H9 (cell line): ENCODE results near the gene TAS2R46. TPM values are rescaled to one million over a fixed set of nuclear protein-coding genes. Genes with fewer than 3 reads are reported as not detected.
"Not testable (repeated sequence)": the region's sequence is repeated elsewhere in the genome, so short reads cannot be mapped to it uniquely, and the experiment has no call there.

Experiments
- DNase-seq: peaks from one replicate; pipeline ENCODE4 v3.0.0-alpha.2; 2017
- H2AFZ ChIP-seq: one replicate; pipeline ENCODE4 v1.6.1; 2013; ENCODE audit warnings: mild to moderate bottlenecking, low read length, control low read depth, moderate library complexity
- H2AK5ac ChIP-seq: 2 replicates; pipeline ENCODE4 v1.6.1; 2013; ENCODE audit warnings: low read length, control low read depth, mixed read lengths; ENCODE audit not compliant: insufficient read length
- H2BK120ac ChIP-seq: one replicate; pipeline ENCODE4 v1.6.1; 2013; ENCODE audit warnings: low read depth, mild to moderate bottlenecking, low read length, control low read depth, inconsistent platforms; ENCODE audit not compliant: poor library complexity, severe bottlenecking
- H2BK12ac ChIP-seq: 2 replicates; pipeline ENCODE4 v1.6.1; 2013; ENCODE audit warnings: low read length, control low read depth, mixed read lengths, low read depth; ENCODE audit not compliant: insufficient read length
- H2BK15ac ChIP-seq: 2 replicates; pipeline ENCODE4 v1.6.1; 2013; ENCODE audit warnings: low read depth, low read length, control low read depth
- H2BK20ac ChIP-seq: one replicate; pipeline ENCODE4 v1.6.1; 2013; ENCODE audit warnings: low read depth, mild to moderate bottlenecking, low read length, control low read depth, inconsistent platforms; ENCODE audit not compliant: poor library complexity, severe bottlenecking
- H2BK5ac ChIP-seq: 2 replicates; pipeline ENCODE4 v1.6.1; 2013; ENCODE audit warnings: low read length, control low read depth, mixed read lengths; ENCODE audit not compliant: insufficient read length
- H3K14ac ChIP-seq: 2 replicates; pipeline ENCODE4 v1.6.1; 2013; ENCODE audit warnings: low read length, control low read depth; ENCODE audit not compliant: insufficient read depth
- H3K18ac ChIP-seq: 2 replicates; pipeline ENCODE4 v1.6.1; 2013; ENCODE audit warnings: low read depth, mild to moderate bottlenecking, mixed read lengths, low read length, control low read depth; ENCODE audit not compliant: insufficient read length
- H3K23ac ChIP-seq: 2 replicates; pipeline ENCODE4 v1.6.1; 2013; ENCODE audit warnings: low read length, control low read depth, mixed read lengths, low read depth; ENCODE audit not compliant: insufficient read length
- H3K23me2 ChIP-seq: 2 replicates; pipeline ENCODE4 v1.6.1; 2013; ENCODE audit warnings: low read depth, mild to moderate bottlenecking, mixed read lengths, low read length, control low read depth; ENCODE audit not compliant: insufficient read length, poor library complexity, severe bottlenecking
- H3K27ac ChIP-seq: 2 replicates; pipeline ENCODE4 v1.5.1; 2013; ENCODE audit warnings: low read length, control low read depth, mixed read lengths, low read depth; ENCODE audit not compliant: insufficient read length
- H3K27me3 ChIP-seq: 2 replicates; pipeline ENCODE4 v1.6.1; 2013; ENCODE audit warnings: low read length, control low read depth, inconsistent platforms; ENCODE audit not compliant: insufficient read depth
- H3K4ac ChIP-seq: 2 replicates; pipeline ENCODE4 v1.6.1; 2013; ENCODE audit warnings: low read depth, mild to moderate bottlenecking, control low read depth, inconsistent platforms, low read length, moderate library complexity
- H3K4me1 ChIP-seq: 2 replicates; pipeline ENCODE4 v1.6.1; 2013; ENCODE audit warnings: low read length, control low read depth, inconsistent platforms; ENCODE audit not compliant: insufficient read depth
- H3K4me2 ChIP-seq: 2 replicates; pipeline ENCODE4 v1.6.1; 2013; ENCODE audit warnings: low read length, control low read depth, mixed read lengths; ENCODE audit not compliant: insufficient read length, insufficient read depth
- H3K56ac ChIP-seq: 2 replicates; pipeline ENCODE4 v1.6.1; 2013; ENCODE audit warnings: low read depth, mild to moderate bottlenecking, mixed read lengths, low read length, control low read depth; ENCODE audit not compliant: insufficient read length
- H3K79me1 ChIP-seq: 2 replicates; pipeline ENCODE4 v1.6.1; 2013; ENCODE audit warnings: low read depth, mild to moderate bottlenecking, moderate library complexity, low read length, control low read depth, inconsistent platforms; ENCODE audit not compliant: insufficient read depth, poor library complexity, severe bottlenecking
- H3K79me2 ChIP-seq: 2 replicates; pipeline ENCODE4 v1.6.1; 2013; ENCODE audit warnings: low read length, control low read depth, inconsistent platforms; ENCODE audit not compliant: insufficient read depth
- H3K9ac ChIP-seq: 2 replicates; pipeline ENCODE4 v1.6.1; 2013; ENCODE audit warnings: low read length, control low read depth, mixed read lengths; ENCODE audit not compliant: insufficient read length; ENCODE audit errors: extremely low read depth
- H3K9me3 ChIP-seq: one replicate; pipeline ENCODE4 v1.6.1; 2013; ENCODE audit warnings: low read depth, low read length, inconsistent platforms; ENCODE audit not compliant: control insufficient read depth
- H3T11ph ChIP-seq: one replicate; pipeline ENCODE4 v1.6.1; 2013; ENCODE audit warnings: mild to moderate bottlenecking, low read length, control low read depth, inconsistent platforms
- H4K20me1 ChIP-seq: one replicate; pipeline ENCODE4 v1.6.1; 2013; ENCODE audit not compliant: control insufficient read depth, insufficient read length, insufficient read depth
- H4K5ac ChIP-seq: 2 replicates; pipeline ENCODE4 v1.6.1; 2013; ENCODE audit warnings: low read depth, mild to moderate bottlenecking, mixed read lengths, low read length, control low read depth; ENCODE audit not compliant: insufficient read length
- H4K8ac ChIP-seq: replicated peaks from 2 replicates; pipeline ENCODE4 v1.6.1; 2013; ENCODE audit warnings: low read length, control low read depth, mixed read lengths, low read depth; ENCODE audit not compliant: insufficient read length
- H4K91ac ChIP-seq: 2 replicates; pipeline ENCODE4 v1.6.1; 2013; ENCODE audit warnings: low read depth, mild to moderate bottlenecking, moderate library complexity, mixed read lengths, low read length, control low read depth; ENCODE audit not compliant: insufficient read length
- H3K27ac Mint-ChIP-seq, 3 experiments: 2 replicates in 2 of 3; 3 replicates in 1 of 3; pipeline ENCODE4 v1.8.0; 2020 to 2021; ENCODE audit warnings: mixed read lengths in 3 of 3, mild to moderate bottlenecking in 1 of 3, moderate library complexity in 1 of 3
- H3K27me3 Mint-ChIP-seq: 2 replicates; pipeline ENCODE4 v1.8.0; 2021; ENCODE audit warnings: low read depth, mild to moderate bottlenecking, moderate library complexity, mixed read lengths
- H3K36me3 Mint-ChIP-seq, 3 experiments: 2 replicates in 2 of 3; 3 replicates in 1 of 3; pipeline ENCODE4 v1.8.0; 2020 to 2021; ENCODE audit warnings: low read depth in 3 of 3, mixed read lengths in 3 of 3; ENCODE audit not compliant: insufficient read depth in 1 of 3
- H3K4me1 Mint-ChIP-seq, 2 experiments: 2 replicates each; pipeline ENCODE4 v1.8.0; 2020; ENCODE audit warnings: mixed read lengths in 2 of 2
- H3K4me3 Mint-ChIP-seq, 2 experiments: 2 replicates in 1 of 2; 3 replicates in 1 of 2; pipeline ENCODE4 v1.8.0; 2020 to 2021; ENCODE audit warnings: mild to moderate bottlenecking in 2 of 2, mixed read lengths in 2 of 2, moderate library complexity in 1 of 2
- H3K9me3 Mint-ChIP-seq, 2 experiments: 2 replicates in 1 of 2; 3 replicates in 1 of 2; pipeline ENCODE4 v1.8.0; 2020; ENCODE audit warnings: mild to moderate bottlenecking in 2 of 2, mixed read lengths in 2 of 2, moderate library complexity in 1 of 2
- WGBS: extraction: QIAGEN DNeasy Blood & Tissue Kit; methylation state at CpG from one replicate; pipeline ENCODE4 v1.1.7; 2013; ENCODE audit warnings: missing lambda C conversion rate, low lambda C conversion rate, mixed read lengths; ENCODE audit not compliant: insufficient read length; ENCODE audit errors: extremely low coverage; 5-methylcytosine and 5-hydroxymethylcytosine counted together
- total RNA-seq: library from RNA; stranded (reverse); gene quantifications from 2 replicates; pipeline ENCODE4 v1.2.1, GENCODE V29; 2021
- TF ChIP-seq, protein P1 (sequence below): fragments of 200-600 bp; sonication (generic); conservative IDR thresholded peaks from 3 replicates; pipeline ENCODE4 v1.8.0; 2021; ENCODE audit warnings: antibody characterized with exemption, mild to moderate bottlenecking

Gene TAS2R46
- total RNA-seq, 1 experiment from 2014 or later: 1.2 TPM

DNA sequence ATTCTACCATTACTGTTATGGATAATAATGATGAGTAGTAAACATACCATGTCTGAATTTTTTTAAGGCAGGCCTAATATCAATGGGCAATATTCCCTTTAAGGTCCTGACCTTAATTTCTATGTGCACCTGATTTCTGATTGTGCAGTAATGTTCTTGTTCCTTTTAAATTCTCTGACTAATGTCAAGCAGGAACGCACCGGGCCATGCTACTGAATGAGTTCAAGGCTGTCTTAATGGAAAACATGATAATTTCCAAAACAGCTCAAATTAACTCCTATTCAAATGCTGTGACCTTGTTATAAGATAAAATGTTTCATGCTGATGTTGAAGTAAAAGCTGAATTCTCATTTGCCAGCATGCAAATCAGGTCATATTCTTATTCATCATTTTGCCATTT lies 6.8 kb downstream of the TAS2R46 start:
- Mint-ChIP-seq H3K36me3 (peaks cover 31 to 36% (median 33%) of the 10 kb centered on the region in 3 experiments), H3K9me3 (peaks cover 25 to 26% of the 10 kb centered on the region in 2 experiments), H3K27ac (no peak overlapping the region), H3K27me3 (no peaks in the 10 kb centered on the region), H3K4me1 (no peaks in the 10 kb centered on the region), H3K4me3 (no peak overlapping the region)
- Histone ChIP-seq H3K9me3 (peaks cover 12% of the 10 kb centered on the region), H2BK15ac (no peak overlapping the region), H4K5ac (no peak overlapping the region), H4K91ac (no peak overlapping the region), H3K56ac (no peak overlapping the region), H3K79me2 (no peaks in the 10 kb centered on the region), H2BK12ac (no peak overlapping the region), H3K18ac (no peak overlapping the region), H3K79me1 (peaks cover 6% of the 10 kb centered on the region), H3K23me2 (no peaks in the 10 kb centered on the region), H2BK5ac (no peak overlapping the region), H3K23ac (no peak overlapping the region), H3K27ac (no peak overlapping the region), H2BK20ac (no peak overlapping the region), H3K9ac (no peak overlapping the region), H4K8ac (no peak overlapping the region), H3K4me1 (no peaks in the 10 kb centered on the region), H3T11ph (no peak overlapping the region), H2BK120ac (no peak overlapping the region), H4K20me1 (no peaks in the 10 kb centered on the region), H3K4ac (no peak overlapping the region), H2AK5ac (no peak overlapping the region), H2AFZ (no peak overlapping the region), H3K14ac (no peak overlapping the region), H3K4me2 (no peak overlapping the region), H3K27me3 (no peaks in the 10 kb centered on the region)
- DNase-seq: no peak
- WGBS: no CpG with 5 or more reads among the region's 2 CpGs
- TF ChIP-seq, protein P1, sequence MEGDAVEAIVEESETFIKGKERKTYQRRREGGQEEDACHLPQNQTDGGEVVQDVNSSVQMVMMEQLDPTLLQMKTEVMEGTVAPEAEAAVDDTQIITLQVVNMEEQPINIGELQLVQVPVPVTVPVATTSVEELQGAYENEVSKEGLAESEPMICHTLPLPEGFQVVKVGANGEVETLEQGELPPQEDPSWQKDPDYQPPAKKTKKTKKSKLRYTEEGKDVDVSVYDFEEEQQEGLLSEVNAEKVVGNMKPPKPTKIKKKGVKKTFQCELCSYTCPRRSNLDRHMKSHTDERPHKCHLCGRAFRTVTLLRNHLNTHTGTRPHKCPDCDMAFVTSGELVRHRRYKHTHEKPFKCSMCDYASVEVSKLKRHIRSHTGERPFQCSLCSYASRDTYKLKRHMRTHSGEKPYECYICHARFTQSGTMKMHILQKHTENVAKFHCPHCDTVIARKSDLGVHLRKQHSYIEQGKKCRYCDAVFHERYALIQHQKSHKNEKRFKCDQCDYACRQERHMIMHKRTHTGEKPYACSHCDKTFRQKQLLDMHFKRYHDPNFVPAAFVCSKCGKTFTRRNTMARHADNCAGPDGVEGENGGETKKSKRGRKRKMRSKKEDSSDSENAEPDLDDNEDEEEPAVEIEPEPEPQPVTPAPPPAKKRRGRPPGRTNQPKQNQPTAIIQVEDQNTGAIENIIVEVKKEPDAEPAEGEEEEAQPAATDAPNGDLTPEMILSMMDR: no peak

- H3K27me3 Mint-ChIP-seq: not testable (repeated sequence)
Observed at GRCh38 chr12:11049806-11050531, 12.1 kb downstream of the TAS2R46 start.

More at GRCh38 chr12:11049806-11050531, 12.1 kb downstream of the TAS2R46 start:
- H4K8ac ChIP-seq, H3K27me3 ChIP-seq, H3K4me1 Mint-ChIP-seq, H2BK5ac ChIP-seq, H4K5ac ChIP-seq, H2AK5ac ChIP-seq, H3T11ph ChIP-seq, H2BK120ac ChIP-seq, H3K4ac ChIP-seq, H2AFZ ChIP-seq, H3K18ac ChIP-seq, H3K4me2 ChIP-seq, H3K27ac ChIP-seq, H2BK15ac ChIP-seq, H3K23me2 ChIP-seq, H3K27ac Mint-ChIP-seq, H3K79me2 ChIP-seq, H3K9ac ChIP-seq, H4K20me1 ChIP-seq, H2BK12ac ChIP-seq, H3K4me1 ChIP-seq, H3K14ac ChIP-seq, H3K4me3 Mint-ChIP-seq, H2BK20ac ChIP-seq, H3K56ac ChIP-seq, H3K79me1 ChIP-seq, DNase-seq, H3K23ac ChIP-seq, H4K91ac ChIP-seq: not testable (repeated sequence)
- peaks cover 53 to 70% (median 60%) of the 10 kb centered on the region in 3 experiments for H3K36me3 Mint-ChIP-seq
- H3K9me3 Mint-ChIP-seq: peaks cover 36 to 38% of the 10 kb centered on the region in 2 experiments
- peaks cover 12% of the 10 kb centered on the region for H3K9me3 ChIP-seq
- WGBS: no CpG with 5 or more reads among the region's 7 CpGs
